HG03575 (cell line): Measurements from ENCODE around the gene PLEKHA7.

Experiments used
- ATAC-seq: cut with Tn5 transposase; IDR thresholded peaks from one replicate; pipeline ENCODE4 v1.9.1; 2021; ENCODE audit not compliant: unreplicated experiment, insufficient number of reproducible peaks, low FRiP score; ENCODE audit errors: extremely low read depth

PLEKHA7 gene

GRCh38 chr11:16774936-16775613 is 239.1 kb downstream of the PLEKHA7 start:
- ATAC-seq = no peak

DNA sequence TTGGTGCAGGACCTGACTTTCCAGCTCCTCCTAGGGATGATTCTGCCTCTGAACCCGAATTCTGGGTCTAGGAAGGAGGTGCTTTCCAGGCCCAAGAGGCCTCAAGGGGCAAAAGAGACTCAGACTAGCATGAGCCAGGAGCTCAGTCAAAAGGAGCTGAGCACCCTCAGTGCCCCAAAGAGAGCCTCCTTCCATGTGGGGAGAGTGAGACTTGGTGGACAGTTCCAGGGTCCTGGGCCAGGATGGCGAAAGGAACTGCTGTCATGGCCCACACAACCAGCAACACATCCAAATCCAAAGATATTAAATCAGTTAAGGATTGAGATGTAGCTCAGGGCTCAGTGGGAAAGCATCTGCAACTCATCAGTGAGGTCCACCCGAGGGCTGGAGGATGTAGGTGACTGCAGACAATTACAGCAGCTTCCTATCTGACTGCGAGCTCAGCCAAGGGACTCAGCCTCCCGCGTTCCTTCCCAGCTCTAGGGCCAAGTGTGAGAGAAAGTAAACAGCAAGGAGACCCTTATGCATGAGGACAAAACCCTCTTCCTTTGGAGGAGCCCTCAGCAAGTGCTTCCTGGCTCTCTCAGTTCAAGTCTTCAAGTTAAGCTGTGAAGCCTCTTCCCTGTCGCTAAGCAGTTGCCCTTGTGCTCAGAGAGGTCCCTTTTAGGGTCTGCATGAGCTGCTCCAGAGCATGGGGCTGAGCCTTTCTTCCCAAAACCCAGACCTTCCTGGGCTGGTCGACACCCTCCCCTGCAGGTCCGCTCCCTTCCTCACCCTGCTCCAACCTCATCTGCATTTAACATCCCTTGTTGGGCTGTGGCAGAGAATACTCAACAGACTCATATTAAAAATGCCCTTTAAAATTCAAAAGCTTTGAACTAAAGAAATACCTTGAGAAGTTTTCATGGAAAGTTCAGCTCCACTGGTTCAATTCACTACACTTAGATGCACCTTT is 240.0 kb downstream of the PLEKHA7 start:
- ATAC-seq = no peak

DNA sequence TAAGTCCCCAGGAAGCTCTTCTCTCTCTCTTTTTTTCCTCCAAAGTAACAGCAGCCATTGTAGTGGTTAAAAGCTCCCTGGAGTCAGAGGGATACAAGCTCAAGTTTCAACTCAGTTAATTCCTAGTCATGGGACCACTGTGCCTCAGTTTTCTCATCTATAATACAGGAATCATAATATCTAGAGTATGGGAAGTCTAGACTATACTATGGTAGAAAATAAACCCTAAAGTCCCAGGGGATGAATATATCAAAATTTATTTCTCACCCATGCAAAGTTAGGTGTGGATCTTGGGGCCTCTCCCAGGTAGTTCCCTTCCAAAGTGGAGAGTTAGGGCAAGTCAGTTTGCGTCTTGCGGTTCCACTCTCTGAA is 242.1 kb downstream of the PLEKHA7 start:
- ATAC-seq = no peak

DNA sequence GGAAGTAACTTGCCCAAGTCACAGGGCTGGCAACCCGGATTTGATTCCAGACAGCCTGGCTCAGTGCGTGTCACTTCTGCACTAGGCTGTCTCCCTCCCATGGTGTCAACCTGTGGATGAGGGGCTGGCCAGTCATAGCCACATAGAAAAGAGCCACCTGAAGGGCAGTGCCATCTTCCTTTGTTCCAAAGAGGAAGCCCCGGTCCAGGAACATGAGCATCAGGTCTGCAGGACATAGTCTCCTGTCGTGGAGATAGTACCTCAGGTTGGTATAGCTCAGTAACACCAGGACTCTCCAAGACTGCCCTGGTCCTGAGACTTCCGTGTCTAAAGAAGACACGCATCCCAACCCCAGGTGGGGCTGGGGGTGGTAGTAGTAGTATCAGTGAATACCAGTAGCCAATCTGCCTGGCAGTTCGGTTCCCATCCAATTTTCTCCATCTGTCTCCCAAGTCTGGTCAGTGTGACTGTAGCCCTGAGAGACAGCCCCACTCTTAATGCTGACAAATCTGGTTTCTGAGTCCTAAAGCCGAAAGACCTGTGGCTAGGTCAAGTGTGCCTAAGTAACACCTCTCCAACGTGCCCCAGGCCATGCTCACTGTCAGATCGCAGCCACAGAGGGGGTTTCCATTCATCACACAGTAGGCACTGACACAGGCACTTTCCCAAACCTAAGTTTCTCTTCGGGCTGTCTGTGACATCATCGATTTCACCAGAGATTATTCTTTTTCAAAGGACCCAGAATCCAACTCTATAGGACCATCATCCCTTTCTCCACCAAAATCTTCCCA is 242.7 kb downstream of the PLEKHA7 start:
- no peak for ATAC-seq

DNA sequence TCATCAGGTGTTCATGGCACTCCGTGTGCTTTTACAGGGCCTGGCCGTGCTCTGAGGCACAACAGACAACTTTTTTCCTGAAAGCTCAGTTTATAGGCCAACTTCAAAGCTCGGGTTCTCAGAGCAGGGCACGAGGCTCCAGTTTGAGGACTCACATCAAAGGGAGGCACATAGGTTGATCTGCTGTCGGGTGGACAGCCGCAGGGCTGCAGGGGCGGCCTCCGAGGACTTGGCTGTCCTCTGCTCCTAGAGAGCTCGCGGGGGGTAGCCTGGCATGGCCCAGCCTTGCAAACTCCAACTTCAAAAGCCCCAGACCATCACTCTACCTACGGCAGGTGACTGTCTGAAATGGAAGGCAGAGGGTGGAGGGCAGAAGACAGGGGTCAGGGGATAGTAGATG is 244.2 kb downstream of the PLEKHA7 start:
- no peak for ATAC-seq

- ATAC-seq = no peak
Measured at GRCh38 chr11:16769386-16769785, 244.8 kb downstream of the PLEKHA7 start.

DNA sequence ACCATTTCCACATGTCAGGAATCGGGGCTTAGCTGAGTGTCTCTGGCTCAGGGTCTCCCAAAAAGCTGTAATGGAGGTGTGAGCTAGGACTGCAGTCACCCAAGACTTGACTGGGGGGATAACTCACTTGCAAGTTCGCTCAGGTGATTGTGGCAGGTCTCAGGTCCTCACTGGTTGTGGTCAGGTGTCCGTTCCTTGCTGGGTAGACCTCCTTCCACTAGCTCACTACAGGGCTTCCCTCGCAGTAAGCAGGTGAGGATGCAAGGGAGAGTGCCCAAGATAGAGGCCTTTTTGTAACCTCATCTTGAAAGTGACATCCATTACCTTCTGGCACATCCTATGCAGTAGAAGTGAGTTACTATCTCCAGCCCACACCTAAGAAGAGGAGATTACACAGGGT is 246.3 kb downstream of the PLEKHA7 start:
- no peak for ATAC-seq

GRCh38 chr11:16767137-16767536 is 247.1 kb downstream of the PLEKHA7 start:
- no peak for ATAC-seq

- no peak for ATAC-seq
Measured at GRCh38 chr11:16764888-16765287, 249.3 kb downstream of the PLEKHA7 start.

GRCh38 chr11:16763746-16764145 is 250.5 kb downstream of the PLEKHA7 start:
- ATAC-seq = no peak

GRCh38 chr11:16759857-16760508 is 254.2 kb downstream of the PLEKHA7 start:
- no peak for ATAC-seq

DNA sequence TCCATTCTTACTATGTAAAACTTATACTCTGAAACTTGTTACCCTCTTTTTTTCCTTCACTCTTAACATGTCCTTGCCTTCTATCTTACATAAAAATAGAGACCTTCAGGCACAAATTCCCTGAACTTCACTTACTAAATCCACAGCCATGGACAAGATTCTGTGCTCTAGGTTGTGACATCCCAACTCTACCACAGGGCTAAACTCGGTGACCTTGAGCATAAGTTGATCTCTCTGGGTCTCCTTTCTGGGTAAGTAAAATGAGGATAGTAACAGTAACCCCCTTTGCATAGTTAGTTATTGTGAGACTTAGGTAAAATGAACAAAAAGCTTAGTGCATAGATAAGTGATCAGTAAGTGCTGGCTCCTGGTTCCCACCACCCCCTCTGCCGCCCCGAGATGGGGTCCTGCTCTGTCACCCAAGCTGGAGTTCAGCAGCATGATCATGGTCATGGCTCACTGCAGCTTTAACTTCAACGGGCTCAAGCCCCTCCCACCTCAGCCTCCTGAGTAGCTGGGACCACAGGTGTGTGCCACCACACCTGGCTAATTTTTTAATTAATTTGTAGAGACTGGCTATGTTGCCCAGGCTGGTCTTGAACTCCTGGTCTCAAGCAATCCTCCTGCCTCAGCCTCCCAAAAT is 255.7 kb downstream of the PLEKHA7 start:
- ATAC-seq = no peak

DNA sequence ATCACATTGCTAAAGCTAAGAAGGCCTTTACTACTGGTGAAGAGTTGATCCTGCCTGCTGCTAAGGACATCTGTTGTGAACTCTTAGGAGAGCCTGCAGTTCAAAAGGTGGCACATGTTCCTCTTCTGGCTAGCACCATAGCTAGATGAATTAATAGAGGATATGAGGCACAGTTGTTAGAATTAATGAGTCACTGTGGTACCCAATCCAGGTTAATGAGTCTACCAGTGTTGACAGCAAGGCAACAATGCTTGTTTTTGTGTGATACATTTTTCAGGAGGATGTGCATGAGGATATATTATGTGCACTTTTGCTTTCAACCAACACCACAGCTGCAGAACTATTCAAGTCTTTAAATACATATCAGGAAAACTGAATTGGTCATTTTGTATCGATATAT is 263.8 kb downstream of the PLEKHA7 start:
- no peak for ATAC-seq

DNA sequence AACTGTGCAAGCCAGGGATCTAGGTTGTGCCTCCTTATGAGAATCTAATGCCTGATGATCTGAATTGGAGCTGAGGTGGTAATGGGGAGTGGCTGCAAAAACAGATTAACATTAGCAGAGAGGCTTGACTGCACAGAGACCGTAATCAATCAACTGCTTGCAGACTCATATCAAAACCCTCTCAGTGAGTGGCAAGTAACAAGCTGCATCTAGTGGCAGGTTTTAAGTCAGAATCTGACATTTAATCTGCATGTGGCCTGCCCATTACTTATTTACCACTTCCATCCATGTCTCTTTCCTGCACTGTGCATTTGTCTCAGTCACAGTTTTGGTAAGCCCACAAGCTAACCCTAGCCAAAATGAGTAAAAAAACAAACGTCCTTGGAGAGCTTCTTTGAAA is 264.5 kb downstream of the PLEKHA7 start:
- no peak for ATAC-seq

DNA sequence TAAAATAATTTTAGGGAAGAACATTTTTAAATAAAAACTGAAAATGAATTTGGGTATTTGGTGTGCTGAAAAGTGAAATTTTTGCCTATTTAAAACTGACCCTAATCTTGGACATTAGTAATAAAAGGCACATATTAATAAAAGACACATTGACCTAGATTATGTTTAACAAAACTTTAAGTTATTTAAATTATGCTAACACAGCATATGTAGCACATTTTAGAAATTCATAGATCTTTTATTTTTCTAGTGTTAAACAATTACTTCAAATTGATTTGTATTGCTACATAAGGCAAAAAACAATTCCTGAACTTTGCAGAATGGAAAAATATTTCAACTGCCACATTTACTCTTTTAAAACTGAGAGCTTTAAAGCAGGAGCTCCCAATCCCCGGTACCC is 265.1 kb downstream of the PLEKHA7 start:
- no peak for ATAC-seq

DNA sequence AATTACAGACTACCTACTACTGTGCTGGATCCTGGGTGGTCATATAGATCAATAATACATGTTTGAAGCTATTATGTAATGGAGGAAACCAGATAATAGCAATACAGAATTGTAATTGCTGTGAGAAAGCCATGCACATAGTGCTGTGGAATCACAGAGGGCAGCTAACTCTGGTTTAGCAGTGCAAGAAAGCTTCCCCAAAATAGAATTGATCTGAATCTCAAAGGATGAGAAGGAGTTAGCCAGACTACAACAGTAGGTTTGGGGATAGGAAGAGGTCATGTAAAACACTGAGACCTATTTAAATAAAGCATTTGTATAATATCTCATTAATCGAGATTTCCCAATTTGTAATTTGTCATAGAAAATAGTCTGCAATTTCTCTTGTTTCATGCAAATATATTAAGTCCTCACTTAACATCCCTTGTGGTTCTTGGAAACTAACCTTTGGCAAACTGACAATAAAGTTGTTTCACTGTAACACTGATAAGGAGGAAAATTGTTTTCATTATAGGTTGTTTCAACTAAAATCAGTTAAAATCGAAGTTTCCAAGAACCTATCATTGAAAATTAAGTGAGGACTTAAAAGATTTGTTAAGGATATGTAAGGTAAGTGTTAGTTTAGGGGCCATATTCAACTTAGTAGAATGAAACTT is 268.1 kb downstream of the PLEKHA7 start:
- ATAC-seq = no peak

DNA sequence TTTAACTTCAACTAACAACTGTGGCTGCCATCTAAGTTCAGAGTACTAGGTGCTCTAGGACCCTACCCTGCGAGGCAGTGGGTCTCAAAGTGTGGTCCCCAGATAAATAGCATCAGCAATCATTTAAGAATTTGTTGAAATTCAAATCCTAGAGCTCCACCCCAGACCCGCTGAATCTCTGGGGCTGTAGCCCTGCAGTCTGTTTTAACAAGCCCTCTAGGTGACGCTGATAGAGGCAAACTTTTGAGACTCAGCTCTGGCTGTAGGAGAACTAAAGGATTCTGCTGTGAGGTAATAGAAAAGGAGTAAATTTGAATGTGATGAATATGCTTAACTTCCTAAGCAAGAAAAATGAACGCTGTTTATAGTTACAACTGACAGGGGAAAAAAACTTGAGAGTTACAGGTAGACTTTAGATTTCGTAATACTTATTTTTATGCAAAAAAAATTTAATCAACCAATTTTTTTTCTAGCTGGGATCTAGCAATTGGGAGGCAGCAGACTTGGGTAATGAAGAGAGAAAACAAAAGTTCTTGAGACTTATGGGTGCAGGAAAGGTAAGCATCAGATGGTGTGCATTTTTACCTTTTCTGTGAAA is 270.0 kb downstream of the PLEKHA7 start:
- no peak for ATAC-seq

GRCh38 chr11:16743478-16743877 is 270.7 kb downstream of the PLEKHA7 start:
- no peak for ATAC-seq
